CD14-positive monocyte (primary cell): ENCODE measurements around the gene TREM2. TPM values are rescaled to one million over a fixed set of nuclear protein-coding genes. Genes with fewer than 3 reads are reported as not detected.

Experiments used
- DNase-seq, 3 donors: peaks; one replicate each; pipeline ENCODE4 v3.0.0-alpha.2; 2011 to 2022
- H2AFZ ChIP-seq: 2 replicates; pipeline ENCODE4 v1.6.0; 2012; ENCODE audit warnings: mild to moderate bottlenecking, low read depth, low read length, inconsistent platforms; ENCODE audit not compliant: insufficient read depth, poor library complexity, severe bottlenecking
- H3K27ac ChIP-seq, 2 donors: 1 replicate in 1 of 2; 2 replicates in 1 of 2; pipeline ENCODE4 v1.5.1; 2012 to 2013; ENCODE audit warnings: low read length in 2 of 2, control low read depth in 1 of 2, inconsistent platforms in 1 of 2, low read depth in 1 of 2, mild to moderate bottlenecking in 1 of 2
- H3K27me3 ChIP-seq, 2 donors: one replicate each; pipeline versions ENCODE4 v1.6.0 to v1.6.1; 2011 to 2013; ENCODE audit warnings: low read length in 2 of 2; ENCODE audit not compliant: control insufficient read depth in 2 of 2, insufficient read depth in 2 of 2
- H3K36me3 ChIP-seq, 2 donors: replicated peaks in 1 of 2; 1 replicate in 1 of 2; 2 replicates in 1 of 2; pipeline versions ENCODE4 v1.5.1 to v1.6.1; 2012 to 2013; ENCODE audit warnings: low read length in 2 of 2, control low read depth in 1 of 2, inconsistent platforms in 1 of 2, mild to moderate bottlenecking in 1 of 2; ENCODE audit not compliant: insufficient read depth in 2 of 2, control insufficient read depth in 1 of 2
- H3K4me1 ChIP-seq, 2 donors: 1 replicate in 1 of 2; 2 replicates in 1 of 2; pipeline versions ENCODE4 v1.5.1 to v1.6.1; 2012 to 2013; ENCODE audit warnings: low read length in 2 of 2, control low read depth in 1 of 2, inconsistent platforms in 1 of 2, mild to moderate bottlenecking in 1 of 2, moderate library complexity in 1 of 2; ENCODE audit not compliant: insufficient read depth in 2 of 2, control insufficient read depth in 1 of 2
- H3K4me2 ChIP-seq: replicated peaks from 2 replicates; pipeline ENCODE3; 2012; ENCODE audit warnings: low read length, moderate library complexity, mild to moderate bottlenecking; ENCODE audit not compliant: poor library complexity, severe bottlenecking; ENCODE audit errors: extremely low read depth
- H3K4me3 ChIP-seq, 3 experiments: fragments of 200-600 bp in 1 of 3; sonication (generic) in 1 of 3; replicated peaks in 1 of 3; 1 replicate in 2 of 3; 2 replicates in 1 of 3; pipeline ENCODE4 v1.5.1; 2011 to 2013; ENCODE audit warnings: low read length in 3 of 3, mild to moderate bottlenecking in 3 of 3, control low read depth in 2 of 3, low read depth in 2 of 3, inconsistent platforms in 1 of 3, moderate library complexity in 1 of 3
- H3K79me2 ChIP-seq: 2 replicates; pipeline ENCODE4 v1.6.0; 2012; ENCODE audit warnings: mild to moderate bottlenecking, control low read depth, inconsistent platforms, low read length, moderate library complexity; ENCODE audit not compliant: insufficient read depth
- H3K9ac ChIP-seq: 2 replicates; pipeline ENCODE4 v1.6.0; 2017; ENCODE audit warnings: low read length, mild to moderate bottlenecking; ENCODE audit not compliant: insufficient read depth, poor library complexity, severe bottlenecking
- H3K9me3 ChIP-seq, 2 donors: replicated peaks in 1 of 2; 1 replicate in 1 of 2; 2 replicates in 1 of 2; pipeline versions ENCODE4 v1.5.1 to v1.6.1; 2012 to 2013; ENCODE audit warnings: low read length in 2 of 2, control low read depth in 1 of 2; ENCODE audit not compliant: control insufficient read depth in 1 of 2, insufficient read depth in 1 of 2
- H4K20me1 ChIP-seq: 2 replicates; pipeline ENCODE4 v1.6.0; 2012; ENCODE audit warnings: mild to moderate bottlenecking, low read length, control low read depth, moderate library complexity; ENCODE audit not compliant: insufficient read depth
- H3K27ac Mint-ChIP-seq, 7 donors: one replicate each; pipeline ENCODE4 v1.8.0; 2020; ENCODE audit warnings: mild to moderate bottlenecking in 7 of 7, mixed read lengths in 7 of 7, moderate library complexity in 6 of 7, inconsistent platforms in 2 of 7
- H3K27me3 Mint-ChIP-seq, 3 donors: one replicate each; pipeline ENCODE4 v1.8.0; 2021 to 2022; ENCODE audit warnings: low read depth in 3 of 3, mild to moderate bottlenecking in 3 of 3, mixed read lengths in 3 of 3, moderate library complexity in 3 of 3, inconsistent platforms in 1 of 3
- H3K36me3 Mint-ChIP-seq, 2 donors: one replicate each; pipeline ENCODE4 v1.8.0; 2020; ENCODE audit warnings: mixed read lengths in 2 of 2, inconsistent platforms in 1 of 2, mild to moderate bottlenecking in 1 of 2
- H3K4me1 Mint-ChIP-seq: one replicate; pipeline ENCODE4 v1.8.0; 2020; ENCODE audit warnings: mild to moderate bottlenecking, mixed read lengths
- H3K4me3 Mint-ChIP-seq, 2 donors: one replicate each; pipeline ENCODE4 v1.8.0; 2020; ENCODE audit warnings: mild to moderate bottlenecking in 2 of 2, mixed read lengths in 2 of 2, moderate library complexity in 1 of 2
- H3K9me3 Mint-ChIP-seq, 7 donors: one replicate each; pipeline ENCODE4 v1.8.0; 2020 to 2022; ENCODE audit warnings: mixed read lengths in 7 of 7, mild to moderate bottlenecking in 6 of 7, moderate library complexity in 6 of 7, inconsistent platforms in 2 of 7
- WGBS: methylation state at CpG from one replicate; pipeline ENCODE4 v1.1.5; 2013; ENCODE audit warnings: missing lambda C conversion rate; ENCODE audit not compliant: insufficient coverage; 5-methylcytosine and 5-hydroxymethylcytosine counted together
- intact Hi-C, 2 donors: fragments of 100-400 bp; cut with micrococcal nuclease; formaldehyde crosslinking; loops; one replicate each; pipeline versions ENCODE4 v1.15.0 to v1.15.1; 2023
- polyA plus RNA-seq, 3 donors: library from polyadenylated mRNA; depleted of rRNA in 1 of 3; unstranded in 2 of 3; stranded (reverse) in 1 of 3; fragments of 300-500 nt in 2 of 3; fragments of >200 nt in 1 of 3; fragmentation: Illumina TruSeq in 2 of 3; gene quantifications; 1 replicate in 2 of 3; 2 replicates in 1 of 3; pipeline ENCODE4 v1.2.3, GENCODE V29; 2012 to 2021
- TF ChIP-seq, protein P1 (sequence below): fragments of 200-600 bp; IDR thresholded peaks from one replicate; pipeline ENCODE4 v1.8.0; 2022; ENCODE audit warnings: antibody characterized with exemption, mild to moderate bottlenecking

Gene TREM2
- polyA plus RNA-seq, 3 donors = 0.54 to 0.78 (median 0.56) TPM

- H3K9me3 ChIP-seq = no peaks in the 10 kb centered on the region
- H2AFZ ChIP-seq = no peak overlapping the region
- H3K79me2 ChIP-seq = no peaks in the 10 kb centered on the region
- intact Hi-C loops = no loop called here
- Mint-ChIP-seq H3K36me3 (peaks cover 0 to 15% of the 10 kb centered on the region in 2 donors), H3K4me3 (no peak overlapping the region), H3K4me1 (no peaks in the 10 kb centered on the region), H3K27ac (no peak overlapping the region), H3K9me3 (no peaks in the 10 kb centered on the region), H3K27me3 (peaks cover 0 to 1% (median 0%) of the 10 kb centered on the region in 3 donors)
- no peaks in the 10 kb centered on the region for H3K4me1 ChIP-seq
- no peak overlapping the region for H3K27ac ChIP-seq
- H4K20me1 ChIP-seq = no peaks in the 10 kb centered on the region
- H3K9ac ChIP-seq = no peak overlapping the region
- H3K27me3 ChIP-seq = no peaks in the 10 kb centered on the region
- no peak overlapping the region for H3K4me3 ChIP-seq
- no peak for DNase-seq
- H3K4me2 ChIP-seq = no peak overlapping the region
- WGBS = no CpG with 5 or more reads among the region's 2 CpGs
- TF ChIP-seq, protein P1, sequence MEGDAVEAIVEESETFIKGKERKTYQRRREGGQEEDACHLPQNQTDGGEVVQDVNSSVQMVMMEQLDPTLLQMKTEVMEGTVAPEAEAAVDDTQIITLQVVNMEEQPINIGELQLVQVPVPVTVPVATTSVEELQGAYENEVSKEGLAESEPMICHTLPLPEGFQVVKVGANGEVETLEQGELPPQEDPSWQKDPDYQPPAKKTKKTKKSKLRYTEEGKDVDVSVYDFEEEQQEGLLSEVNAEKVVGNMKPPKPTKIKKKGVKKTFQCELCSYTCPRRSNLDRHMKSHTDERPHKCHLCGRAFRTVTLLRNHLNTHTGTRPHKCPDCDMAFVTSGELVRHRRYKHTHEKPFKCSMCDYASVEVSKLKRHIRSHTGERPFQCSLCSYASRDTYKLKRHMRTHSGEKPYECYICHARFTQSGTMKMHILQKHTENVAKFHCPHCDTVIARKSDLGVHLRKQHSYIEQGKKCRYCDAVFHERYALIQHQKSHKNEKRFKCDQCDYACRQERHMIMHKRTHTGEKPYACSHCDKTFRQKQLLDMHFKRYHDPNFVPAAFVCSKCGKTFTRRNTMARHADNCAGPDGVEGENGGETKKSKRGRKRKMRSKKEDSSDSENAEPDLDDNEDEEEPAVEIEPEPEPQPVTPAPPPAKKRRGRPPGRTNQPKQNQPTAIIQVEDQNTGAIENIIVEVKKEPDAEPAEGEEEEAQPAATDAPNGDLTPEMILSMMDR = no peak
- H3K36me3 ChIP-seq = no peaks in the 10 kb centered on the region
Measured at GRCh38 chr6:41132254-41132653, 30.7 kb downstream of the TREM2 start.

GRCh38 chr6:41125282-41125681 lies 37.6 kb downstream of the TREM2 start:
- no peaks in the 10 kb centered on the region for H3K4me1 ChIP-seq
- H2AFZ ChIP-seq = no peak overlapping the region
- H3K36me3 Mint-ChIP-seq = peaks cover 0 to 15% of the 10 kb centered on the region in 2 donors
- no peaks in the 10 kb centered on the region for H3K9me3 ChIP-seq
- H3K36me3 ChIP-seq = no peaks in the 10 kb centered on the region
- H3K9ac ChIP-seq = no peak overlapping the region
- TF ChIP-seq, protein P1 = no peak
- H3K4me3 Mint-ChIP-seq = no peak overlapping the region
- H3K27me3 ChIP-seq = no peaks in the 10 kb centered on the region
- no peaks in the 10 kb centered on the region for H3K79me2 ChIP-seq
- no peak for DNase-seq
- H3K9me3 Mint-ChIP-seq = peaks cover 0 to 6% (median 0%) of the 10 kb centered on the region in 7 donors
- H4K20me1 ChIP-seq = no peaks in the 10 kb centered on the region
- H3K27ac Mint-ChIP-seq = no peak overlapping the region
- H3K4me2 ChIP-seq = no peak overlapping the region
- no peak overlapping the region for H3K27ac ChIP-seq
- no peaks in the 10 kb centered on the region for H3K4me1 Mint-ChIP-seq
- no CpG with 5 or more reads among the region's 3 CpGs for WGBS
- no peaks in the 10 kb centered on the region for H3K27me3 Mint-ChIP-seq
- intact Hi-C loops = no loop called here
- no peak overlapping the region for H3K4me3 ChIP-seq
